A549 treated with AZD2906 at 1 μM for 4 hours (cell line): Measurements from ENCODE around the gene ACCS. TPM values are rescaled to one million over a fixed set of nuclear protein-coding genes. Genes with fewer than 3 reads are reported as not detected.

Source experiments
- total RNA-seq: library from RNA; stranded (reverse); fragments of 200-300 nt; extraction: Qiagen RNA extraction; gene quantifications from 5 replicates; pipeline ENCODE4 v1.2.3, GENCODE V29; 2022

Gene ACCS, protein sequence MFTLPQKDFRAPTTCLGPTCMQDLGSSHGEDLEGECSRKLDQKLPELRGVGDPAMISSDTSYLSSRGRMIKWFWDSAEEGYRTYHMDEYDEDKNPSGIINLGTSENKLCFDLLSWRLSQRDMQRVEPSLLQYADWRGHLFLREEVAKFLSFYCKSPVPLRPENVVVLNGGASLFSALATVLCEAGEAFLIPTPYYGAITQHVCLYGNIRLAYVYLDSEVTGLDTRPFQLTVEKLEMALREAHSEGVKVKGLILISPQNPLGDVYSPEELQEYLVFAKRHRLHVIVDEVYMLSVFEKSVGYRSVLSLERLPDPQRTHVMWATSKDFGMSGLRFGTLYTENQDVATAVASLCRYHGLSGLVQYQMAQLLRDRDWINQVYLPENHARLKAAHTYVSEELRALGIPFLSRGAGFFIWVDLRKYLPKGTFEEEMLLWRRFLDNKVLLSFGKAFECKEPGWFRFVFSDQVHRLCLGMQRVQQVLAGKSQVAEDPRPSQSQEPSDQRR
- total RNA-seq = 11.6 to 16.8 TPM (median 16.0 TPM) in 5 replicates

GRCh38 chr11:44065841-44066731 is at the start of gene ACCS:
ACCS (plus strand) TSS chr11:44066270; CDS start chr11:44067628, 1,358 bp downstream.

DNA sequence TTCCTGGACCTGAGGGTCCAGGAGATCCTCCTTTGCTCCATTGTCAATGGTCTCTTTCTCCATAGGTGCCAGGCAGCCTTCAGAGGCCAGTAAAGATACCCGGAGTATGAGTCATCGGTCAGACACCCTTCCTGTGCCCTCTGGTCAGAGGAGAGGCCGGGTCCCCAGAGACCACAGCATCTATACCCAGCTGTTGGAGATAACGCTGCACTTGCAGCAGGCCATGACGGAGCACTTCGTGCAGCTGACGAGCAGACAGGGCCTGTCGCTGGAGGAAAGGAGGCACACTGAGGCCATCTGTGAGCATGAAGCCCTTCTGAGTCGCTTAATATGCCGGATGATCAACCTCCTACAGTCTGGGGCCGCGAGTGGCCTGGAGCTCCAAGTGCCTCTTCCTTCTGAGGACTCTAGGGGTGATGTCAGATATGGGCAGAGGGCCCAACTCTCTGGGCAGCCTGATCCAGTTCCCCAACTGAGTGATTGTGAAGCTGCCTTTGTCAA is 18.1 kb upstream of the ACCS start, which contains the start of gene ACCSL:
Gene ACCSL, plus strand, starts transcription at position 51 of the 501 bp plus-strand sequence. Its CDS starts 56 bp downstream, at position 107.

GRCh38 chr11:44095506-44096359 is 29.7 kb downstream of the ACCS start, which contains the start of gene EXT2:
EXT2 (plus strand) TSS chr11:44095678; CDS start chr11:44107713, 12,035 bp downstream.

Other genes with a start within 250 kb of the ACCS start
- gene ALKBH3, start 185.4 kb upstream of the ACCS start, total RNA-seq = 24.7 to 29.3 TPM (median 26.8 TPM) in 5 replicates
- gene C11orf96, start 123.6 kb upstream of the ACCS start, total RNA-seq = 1.2 to 5.3 TPM (median 3.6 TPM) in 5 replicates
- gene ACCSL, start 18.3 kb upstream of the ACCS start, total RNA-seq = not detected in 5 replicates
- gene EXT2, start 29.4 kb downstream of the ACCS start, total RNA-seq = 54.6 to 63.3 TPM (median 55.3 TPM) in 5 replicates
- gene ALX4, start 243.9 kb downstream of the ACCS start, total RNA-seq = 1.6 to 2.0 TPM (median 1.9 TPM) in 5 replicates